HG02642 (cell line): Measurements from ENCODE around the gene INCA1.

Experiments
- ATAC-seq: cut with Tn5 transposase; IDR thresholded peaks from one replicate; pipeline ENCODE4 v1.9.1; 2021; ENCODE audit warnings: mild to moderate bottlenecking; ENCODE audit not compliant: unreplicated experiment, poor library complexity

The INCA1 gene

GRCh38 chr17:4950075-4950745 lies 47.1 kb downstream of the INCA1 start:
- ATAC-seq, result peak; percentile 8

GRCh38 chr17:4949321-4950074 lies 47.8 kb downstream of the INCA1 start:
- peak; percentile 26 for ATAC-seq

- ATAC-seq, result peak; percentile 40
These were observed 48.4 kb downstream of the INCA1 start for GRCh38 chr17:4948931-4949320.

- ATAC-seq, result peak; percentile 25
These were observed 49.0 kb downstream of the INCA1 start, which contains the start of gene PFN1 for GRCh38 chr17:4948166-4948930. PFN1 (minus strand) TSS chr17:4948530; CDS start chr17:4948394, 136 bp downstream.

- ATAC-seq, result peak; percentile 19
These were observed 49.7 kb downstream of the INCA1 start for GRCh38 chr17:4947411-4948165.

- ATAC-seq, result no peak
These were observed 50.3 kb downstream of the INCA1 start for GRCh38 chr17:4947010-4947410.

GRCh38 chr17:4946312-4946976 lies 50.9 kb downstream of the INCA1 start:
- ATAC-seq, result no peak

- no peak for ATAC-seq
These were observed 51.4 kb downstream of the INCA1 start for GRCh38 chr17:4945944-4946280.

GRCh38 chr17:4945176-4945943 lies 52.0 kb downstream of the INCA1 start:
- ATAC-seq, result no peak

- no peak for ATAC-seq
These were observed 52.7 kb downstream of the INCA1 start for GRCh38 chr17:4944554-4945175.

- no peak for ATAC-seq
These were observed 53.2 kb downstream of the INCA1 start for GRCh38 chr17:4944163-4944553.

- no peak for ATAC-seq
These were observed 54.4 kb downstream of the INCA1 start for GRCh38 chr17:4942760-4943508.

GRCh38 chr17:4941319-4941610 lies 56.1 kb downstream of the INCA1 start:
- ATAC-seq, result no peak

GRCh38 chr17:4940555-4941318 lies 56.6 kb downstream of the INCA1 start:
- no peak for ATAC-seq

GRCh38 chr17:4939796-4940554 lies 57.3 kb downstream of the INCA1 start, which contains the start of the genes RNF167 and SLC25A11:
RNF167 (plus strand) TSS chr17:4940268; CDS start chr17:4940910, 642 bp downstream.
SLC25A11 (minus strand) TSS chr17:4940046; CDS start chr17:4939910, 136 bp downstream.
- ATAC-seq, result peak; percentile 80

- peak; percentile 15 for ATAC-seq
These were observed 57.9 kb downstream of the INCA1 start for GRCh38 chr17:4939546-4939795.
